Omental fat pad (tissue), 4 donors: Measurements from ENCODE around the gene TESMIN. TPM values are rescaled to one million over a fixed set of nuclear protein-coding genes. Genes with fewer than 3 reads are reported as not detected.

Experiments used
- ATAC-seq: fragments of 150-250 bp; one replicate; pipeline ENCODE4 v1.9.1; 2016; ENCODE audit warnings: mild to moderate bottlenecking, moderate library complexity; ENCODE audit not compliant: low FRiP score
- DNase-seq: peaks from one replicate; pipeline ENCODE4 v3.0.0-alpha.2; 2019; ENCODE audit warnings: low spot score
- CTCF ChIP-seq, 3 donors: fragments of 450-650 bp; IDR thresholded peaks; one replicate each; pipeline ENCODE4 v1.5.1; 2016 to 2017; ENCODE audit warnings: antibody characterized with exemption in 3 of 3, mild to moderate bottlenecking in 3 of 3, moderate library complexity in 2 of 3
- total RNA-seq, 4 donors: library from RNA; depleted of rRNA; stranded (reverse); fragments of >200 nt; gene quantifications; one replicate each; pipeline ENCODE4 v1.1.0, GENCODE V29; 2016

TESMIN gene
- total RNA-seq, 4 donors from 2014 or later, result 0.36 to 2.2 (median 0.47) TPM

GRCh38 chr11:68691402-68691784, 59.9 kb downstream of the TESMIN start:
- DNase-seq, result no peak
- TF ChIP-seq CTCF (IDR thresholded peaks at IDR 0.05), result no peak
- no peak for ATAC-seq

GRCh38 chr11:68690671-68691401, 60.5 kb downstream of the TESMIN start:
- DNase-seq, result no peak
- no peak for TF ChIP-seq CTCF (IDR thresholded peaks at IDR 0.05)
- no peak for ATAC-seq

DNA sequence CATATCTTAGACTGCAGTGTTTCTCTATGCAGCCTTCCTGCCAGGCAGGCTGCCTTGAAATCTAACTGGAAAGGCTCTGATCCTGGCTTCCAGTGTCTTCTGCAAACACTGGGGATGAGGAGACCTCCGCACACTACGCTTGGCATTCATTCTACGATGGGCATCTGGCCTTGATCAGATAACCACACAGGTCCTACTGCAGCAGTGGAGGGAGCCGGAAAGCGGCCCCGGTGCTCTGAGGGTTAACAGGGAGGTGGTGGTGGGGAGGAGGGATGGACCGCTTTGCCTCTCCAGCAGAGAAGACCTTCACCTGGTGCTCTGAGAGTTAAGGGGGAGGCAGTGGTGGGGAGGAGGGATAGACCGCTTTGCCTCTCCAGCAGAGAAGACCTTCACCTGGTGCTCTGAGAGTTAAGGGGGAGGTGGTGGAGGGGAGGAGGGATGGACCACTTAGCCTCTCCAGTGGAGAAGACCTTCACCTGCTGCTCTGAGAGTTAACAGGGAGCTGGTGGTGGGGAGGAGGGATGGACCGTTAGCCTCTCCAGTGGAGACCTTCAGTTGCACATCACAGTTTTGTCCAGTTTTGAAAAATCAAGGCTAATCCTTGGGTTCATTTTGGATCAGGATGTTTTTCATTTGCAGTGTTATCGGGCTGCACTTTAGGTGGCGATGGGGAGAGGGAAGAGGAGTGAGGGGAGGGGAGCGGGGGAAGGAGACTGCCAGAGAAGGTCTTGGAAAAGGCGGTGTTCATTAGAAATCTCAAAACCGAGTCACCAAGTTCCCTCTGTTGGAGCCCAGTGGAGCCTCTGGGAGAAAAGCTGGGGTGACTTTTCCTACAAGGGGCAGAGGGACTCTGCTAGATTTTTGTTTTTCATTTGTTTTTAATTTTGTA, 61.3 kb downstream of the TESMIN start:
- TF ChIP-seq CTCF (IDR thresholded peaks at IDR 0.05), result no peak
- ATAC-seq (no peak), DNase-seq (no peak)

- ATAC-seq, result no peak
- no peak for TF ChIP-seq CTCF (IDR thresholded peaks at IDR 0.05)
- no peak for DNase-seq
Observed at GRCh38 chr11:68688881-68689280, 62.4 kb downstream of the TESMIN start.

- ATAC-seq (no peak), DNase-seq (no peak)
Observed at GRCh38 chr11:68687986-68688385, 63.3 kb downstream of the TESMIN start.

DNA sequence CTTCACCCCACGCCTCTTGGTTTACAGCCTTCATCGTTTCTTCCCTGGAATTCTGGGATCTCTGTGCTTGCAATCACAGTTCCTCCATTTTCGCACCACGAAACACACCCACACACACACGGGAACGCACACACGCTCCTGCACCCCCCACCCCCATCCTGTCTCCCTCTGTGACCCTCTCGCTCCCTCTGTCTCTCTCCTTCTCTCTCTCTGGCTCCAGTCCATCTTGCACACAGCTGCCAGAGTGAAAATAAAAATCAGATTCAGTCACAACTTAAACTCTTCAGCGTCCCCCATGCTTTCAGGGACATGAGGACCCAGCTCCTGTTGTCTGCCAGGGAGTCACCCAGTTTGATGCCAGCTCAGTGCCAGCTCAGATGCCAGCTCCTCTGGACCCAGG, 64.0 kb downstream of the TESMIN start:
- no peak for TF ChIP-seq CTCF (IDR thresholded peaks at IDR 0.05)
- DNase-seq (no peak), ATAC-seq (no peak)

More at GRCh38 chr11:68687986-68688385, 63.3 kb downstream of the TESMIN start:
- TF ChIP-seq CTCF (IDR thresholded peaks at IDR 0.05), result no peak
